ENCODE data around the gene MINAR1.

Gene MINAR1

DNA sequence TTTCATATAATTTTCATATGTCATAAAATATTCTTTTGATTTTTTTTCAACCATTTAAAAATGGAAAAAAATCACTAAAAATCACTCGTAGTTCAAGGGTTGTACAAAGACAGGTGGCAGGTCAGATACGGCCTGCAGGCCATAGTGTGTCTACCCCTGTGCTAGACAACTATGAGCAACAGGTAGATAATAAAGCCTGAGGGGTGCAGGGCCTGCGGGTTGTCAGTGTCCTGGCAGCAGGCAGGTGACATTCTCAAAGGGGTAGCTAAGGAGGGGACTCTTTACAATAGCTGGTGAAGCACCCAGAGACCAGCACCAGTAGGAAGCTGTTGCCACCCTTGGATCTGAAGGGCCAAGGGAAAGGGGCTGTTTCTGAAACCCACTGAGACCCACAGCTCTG is 34.4 kb downstream of the MINAR1 start:
- DNase-seq, result no peak

DNA sequence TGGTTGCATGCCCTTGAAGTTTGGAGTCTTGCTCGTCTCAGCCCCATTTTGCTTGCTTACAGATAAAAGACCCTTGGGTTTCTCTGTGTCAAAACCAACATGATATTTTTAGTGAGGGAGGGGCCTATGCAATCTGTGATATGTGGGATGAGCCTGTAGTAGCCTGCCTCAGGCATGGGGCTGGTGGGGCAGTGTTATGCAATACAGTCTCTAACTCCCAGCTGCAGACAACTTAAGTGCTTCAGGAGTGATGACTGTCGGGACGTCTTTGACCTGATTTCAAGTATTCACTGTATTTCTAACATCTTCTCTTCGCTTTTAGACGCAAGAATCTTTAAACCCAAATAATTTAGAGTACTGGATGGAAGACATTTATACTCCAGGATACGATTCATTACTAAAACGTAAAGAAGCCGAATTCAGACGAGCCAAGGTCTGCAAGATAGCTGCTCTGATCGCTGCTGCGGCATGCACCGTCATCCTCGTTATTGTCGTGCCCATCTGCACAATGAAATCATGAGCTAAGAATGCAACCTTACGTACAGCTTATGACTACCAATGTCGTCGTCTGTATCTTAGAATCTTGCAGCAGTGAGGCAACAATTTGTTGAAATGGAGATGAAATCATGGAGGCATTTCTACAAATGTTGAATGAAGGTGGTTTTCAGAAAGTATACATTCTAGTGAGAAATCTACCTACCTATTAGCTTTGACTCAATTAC is 35.9 kb downstream of the MINAR1 start:
- DNase-seq, result no peak

DNA sequence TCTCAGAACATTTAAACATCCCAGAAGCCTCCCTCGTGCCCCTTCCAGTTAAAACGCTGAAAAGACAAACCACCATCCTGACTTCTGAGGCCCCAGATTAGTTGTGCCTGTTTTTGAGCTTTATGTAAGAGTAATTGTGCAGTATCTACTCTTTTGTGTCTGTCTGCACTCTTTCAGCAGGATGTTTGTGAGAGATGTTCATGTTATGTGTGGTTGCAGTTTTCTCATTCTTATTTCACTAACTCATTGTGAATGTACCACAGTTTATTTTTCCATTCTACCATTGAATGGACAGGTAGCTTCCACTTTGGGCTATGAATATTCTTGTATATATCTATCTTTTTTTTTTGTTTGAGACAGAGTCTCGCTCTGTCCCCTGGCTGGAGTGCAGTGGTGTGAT is 40.3 kb downstream of the MINAR1 start:
- DNase-seq, result no peak

DNA sequence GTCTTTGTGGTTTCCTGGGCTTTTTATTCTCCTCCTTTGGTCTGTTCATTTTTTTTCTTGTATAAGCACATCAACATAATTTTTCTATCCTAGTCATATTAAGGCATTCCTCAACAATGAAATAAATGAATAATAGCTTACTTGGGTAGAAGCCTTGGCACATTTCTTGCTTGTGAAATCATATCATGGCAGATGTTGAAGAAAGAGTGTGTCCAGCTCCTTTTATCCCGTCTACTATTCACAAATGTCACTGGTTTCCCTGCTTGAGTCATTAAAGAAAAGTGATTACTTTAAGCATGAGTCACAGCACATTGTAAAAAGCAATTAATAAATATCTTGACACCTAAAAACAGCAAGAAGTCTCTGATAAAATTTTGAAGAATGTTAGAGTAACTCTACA is 42.1 kb downstream of the MINAR1 start:
- DNase-seq, result peak; percentile 60

DNA sequence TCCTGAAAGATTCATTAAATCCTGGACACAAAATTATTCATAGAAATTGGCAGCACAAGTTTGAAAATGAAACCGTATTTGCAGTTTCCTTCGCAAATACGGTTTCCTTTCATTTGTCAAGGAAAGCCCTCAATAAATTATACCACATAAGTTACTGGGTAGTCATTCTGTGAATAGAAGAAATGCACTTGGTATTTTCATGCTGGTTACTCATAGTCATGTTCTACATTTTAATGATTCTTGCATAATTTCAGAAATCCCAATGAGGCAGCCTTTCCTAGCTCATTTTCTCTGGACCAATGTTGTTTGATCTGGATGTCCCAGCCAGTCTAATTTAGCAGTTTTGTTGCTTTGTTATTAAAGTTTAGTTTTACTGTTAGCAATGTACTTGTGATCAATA is 43.2 kb downstream of the MINAR1 start:
- peak; percentile 33 for DNase-seq

DNA sequence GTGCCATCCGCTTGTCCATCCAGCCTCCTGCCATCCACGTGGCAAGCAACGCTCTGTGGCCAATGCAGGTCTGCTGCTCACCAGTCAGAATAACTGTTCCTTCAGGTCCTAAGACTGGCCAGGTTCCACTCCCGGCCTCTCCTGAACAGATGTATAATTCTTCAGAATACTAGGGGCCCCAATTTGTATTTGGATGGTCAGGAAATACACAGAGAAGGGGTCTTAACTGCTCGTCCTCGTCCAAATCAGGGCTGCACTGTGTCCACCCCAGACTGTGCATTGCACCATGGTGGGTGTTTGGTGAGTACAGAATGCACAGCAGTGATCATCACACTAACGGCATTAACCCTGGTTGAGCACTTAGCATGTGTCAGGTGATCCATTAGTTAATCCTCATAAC is 46.0 kb downstream of the MINAR1 start:
- no peak for DNase-seq

DNA sequence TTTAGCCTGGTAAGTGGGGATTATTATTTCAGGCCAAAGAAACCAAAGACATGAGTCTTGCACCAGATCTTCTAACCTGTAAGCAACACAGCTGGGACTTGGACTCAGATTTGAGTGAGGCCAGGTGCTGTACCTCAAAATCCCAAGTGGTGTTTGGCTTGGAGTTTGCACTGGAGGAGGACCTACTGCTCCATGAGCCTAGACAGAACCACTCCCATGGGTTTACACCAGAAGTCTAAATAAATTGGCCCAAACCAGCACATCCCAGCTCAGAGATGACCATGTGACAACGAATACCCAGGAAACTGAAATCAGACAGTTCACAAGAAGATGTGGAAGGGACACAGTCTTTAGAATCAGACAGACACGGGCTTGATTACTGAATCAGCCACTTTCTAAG is 47.5 kb downstream of the MINAR1 start:
- no peak for DNase-seq

DNA sequence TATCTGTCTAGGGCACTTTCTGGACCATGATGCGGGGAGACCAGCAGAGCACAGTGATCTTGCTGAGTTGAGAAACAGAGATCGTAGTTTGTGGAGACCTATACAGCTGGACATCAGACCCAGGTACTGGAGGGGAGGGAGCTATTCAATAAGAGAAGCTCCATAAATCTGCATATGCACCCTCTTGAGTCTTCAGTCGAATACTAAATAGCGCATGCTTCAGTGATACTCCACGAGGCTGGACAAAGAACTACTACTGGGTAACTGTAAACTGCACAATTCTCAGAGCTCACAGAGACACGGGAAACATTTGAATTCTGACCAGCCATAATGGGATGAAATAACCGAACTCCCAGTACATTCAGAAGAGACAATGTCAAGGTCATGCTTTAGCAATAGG is 49.7 kb downstream of the MINAR1 start:
- no peak for DNase-seq

Measured in fibroblast of skin of scalp (primary cell).